Thyroid gland (tissue), 4 donors: ENCODE data around the gene ABCA2. TPM values are rescaled to one million over a fixed set of nuclear protein-coding genes. Genes with fewer than 3 reads are reported as not detected.
A peak's percentile ranks its signal among the peaks of the same experiment; 100 is the strongest.

ENCODE experiments used
- DNase-seq, 2 donors: peaks; one replicate each; pipeline ENCODE4 v3.0.0-alpha.2; 2019
- H3K27ac ChIP-seq, 3 donors: fragments of 200-600 bp; sonication (generic); 1 replicate in 2 of 3; 2 replicates in 1 of 3; pipeline ENCODE4 v1.5.1; 2016 to 2019; ENCODE audit warnings: mild to moderate bottlenecking in 1 of 3, moderate library complexity in 1 of 3
- H3K27me3 ChIP-seq: fragments of 200-600 bp; sonication (generic); one replicate; pipeline ENCODE4 v1.5.1; 2019
- H3K36me3 ChIP-seq, 2 donors: fragments of 200-600 bp; sonication (generic); one replicate each; pipeline ENCODE4 v1.5.1; 2016 to 2019
- H3K4me1 ChIP-seq, 2 donors: fragments of 200-600 bp; sonication (generic); one replicate each; pipeline ENCODE4 v1.5.1; 2017 to 2019
- H3K4me3 ChIP-seq, 3 donors: fragments of 200-600 bp; sonication (generic); replicated peaks in 1 of 3; 1 replicate in 2 of 3; 2 replicates in 1 of 3; pipeline ENCODE4 v1.5.1; 2016; ENCODE audit warnings: mild to moderate bottlenecking in 1 of 3
- H3K9me3 ChIP-seq: fragments of 200-600 bp; sonication (generic); one replicate; pipeline ENCODE4 v1.5.1; 2017
- CTCF ChIP-seq, 6 experiments: fragments of 200-600 bp in 3 of 6; fragments of 450-650 bp in 3 of 6; sonication (generic) in 3 of 6; IDR thresholded peaks; one replicate each; pipeline ENCODE4 v1.5.1; 2016 to 2019; ENCODE audit warnings: antibody characterized with exemption in 6 of 6, mild to moderate bottlenecking in 2 of 6, inconsistent platforms in 1 of 6, moderate library complexity in 1 of 6
- POLR2A ChIP-seq, 2 donors: fragments of 450-650 bp; IDR thresholded peaks; one replicate each; pipeline ENCODE4 v1.6.1; 2017; ENCODE audit warnings: antibody characterized with exemption in 2 of 2, mild to moderate bottlenecking in 2 of 2, moderate library complexity in 1 of 2
- WGBS, 2 donors: methylation state at CpG; one replicate each; pipeline ENCODE4 v1.1.5; 2017; 5-methylcytosine and 5-hydroxymethylcytosine counted together
- intact Hi-C: fragments of 100-400 bp; cut with DNase I; formaldehyde crosslinking; loops from one replicate; pipeline ENCODE4 v1.15.1; 2023
- total RNA-seq, 4 donors: library from RNA; depleted of rRNA; stranded (reverse); fragments of >200 nt; gene quantifications; one replicate each; pipeline ENCODE4 v1.2.3, GENCODE V29; 2016

The ABCA2 gene
- total RNA-seq, 4 donors from 2014 or later, result 36.8 to 59.7 (median 50.2) TPM

DNA sequence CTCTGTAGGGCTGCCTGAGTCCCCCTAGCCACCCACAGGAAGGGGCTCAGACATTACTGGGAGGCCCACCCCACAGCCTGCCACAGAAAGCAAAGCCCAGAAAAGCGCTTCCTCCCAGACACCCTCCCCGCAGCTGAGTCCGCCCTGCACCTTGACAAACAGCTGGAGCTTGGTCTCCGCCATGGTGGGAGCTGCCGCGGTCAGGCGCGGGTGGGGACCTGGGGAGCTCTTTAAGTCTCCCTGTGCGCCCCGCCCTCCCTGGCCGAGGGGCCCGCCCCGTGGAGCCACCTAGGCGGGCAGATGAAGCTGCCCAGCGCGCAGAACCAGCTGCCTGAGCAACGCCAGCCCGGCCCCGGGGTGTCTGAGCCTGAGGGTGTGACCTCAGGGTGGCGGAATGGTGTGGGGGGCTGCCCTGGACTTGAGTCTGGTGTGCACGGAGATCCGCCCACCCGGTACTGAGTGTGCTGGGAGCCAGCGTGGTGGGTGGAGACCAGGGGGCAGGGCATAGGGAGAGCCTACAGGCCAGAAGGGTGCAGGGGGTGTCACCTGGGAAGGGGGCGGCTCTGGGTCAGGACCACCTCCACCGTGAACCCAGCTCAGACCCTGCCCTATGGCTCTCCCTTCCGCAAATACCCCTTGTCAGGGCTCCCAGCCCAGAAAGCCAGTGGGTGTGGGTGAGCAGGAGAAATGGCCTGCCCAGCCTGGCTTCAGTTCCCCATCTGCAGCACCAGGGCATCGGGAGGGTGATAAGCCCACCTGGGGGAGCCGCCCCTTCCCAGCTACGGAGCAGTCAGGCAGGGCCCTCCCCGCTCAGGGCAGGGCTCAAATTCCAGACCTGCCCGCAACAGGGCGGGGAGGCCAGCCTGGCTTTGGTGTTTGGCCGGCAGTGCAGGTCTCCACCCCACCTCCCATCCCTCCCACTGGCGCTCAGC, 31.4 kb downstream of the ABCA2 start, which contains the start of gene CLIC3:
Gene CLIC3 (minus strand): TSS at position 208 of the 932 bp plus-strand sequence. CDS start 25 bp downstream, at position 183.
- Histone ChIP-seq H3K4me3 (peak within 1 kb of the TSS; percentile 12 to 37 (median 14)), H3K27me3 (no peaks in the 10 kb centered on the region), H3K9me3 (no peaks in the 10 kb centered on the region), H3K36me3 (no peaks in the 10 kb centered on the region), H3K4me1 (peaks cover 46 to 69% of the 10 kb centered on the region in 2 donors), H3K27ac (peak within 1 kb of the TSS; percentile 53 to 78 (median 69))
- TF ChIP-seq POLR2A (IDR thresholded peaks at IDR 0.05) (peak; percentile 11 to 63), CTCF (IDR thresholded peaks at IDR 0.05) (peak in 1 of 6 experiments; percentile 11)
- peak; percentile 90 to 92 for DNase-seq
- WGBS, 2 donors, result 22 to 40% methylated on average over 2 to 20 of the region's 35 CpGs
- intact Hi-C loops, result loop anchor here (5.0 kb wide), 1 partner anchor 44 kb away; the partner anchor contains the start of gene LCN12

DNA sequence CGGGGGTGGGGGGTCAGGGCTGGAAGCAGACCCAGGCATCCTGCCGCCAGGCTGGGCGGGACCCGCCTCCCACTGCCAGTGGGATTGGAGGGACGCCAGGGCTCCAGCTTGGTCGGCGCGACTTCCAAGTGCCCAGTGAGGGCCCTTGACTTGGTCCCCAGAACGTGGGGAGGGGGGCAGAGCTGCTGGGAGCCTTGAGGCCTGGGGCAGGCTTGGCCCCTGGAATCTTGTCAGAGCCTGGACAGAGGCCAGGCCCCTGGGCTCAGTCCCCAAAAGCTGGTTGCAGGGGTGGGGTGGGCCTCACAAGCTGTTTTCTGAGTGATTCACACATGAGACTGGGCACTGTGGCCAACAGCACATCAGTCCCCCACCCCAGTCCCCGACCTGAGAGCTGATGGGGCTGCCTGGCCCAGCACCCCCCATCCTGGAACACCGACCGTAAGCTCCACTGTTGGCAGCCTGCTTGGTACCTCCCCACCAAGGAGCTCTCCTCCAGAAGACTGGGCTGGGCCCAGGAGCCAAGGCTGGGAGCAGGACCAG, 32.2 kb downstream of the ABCA2 start:
- DNase-seq, result peak; percentile 97 to 99
- TF ChIP-seq CTCF (IDR thresholded peaks at IDR 0.05) (no peak), POLR2A (IDR thresholded peaks at IDR 0.05) (no peak)

DNA sequence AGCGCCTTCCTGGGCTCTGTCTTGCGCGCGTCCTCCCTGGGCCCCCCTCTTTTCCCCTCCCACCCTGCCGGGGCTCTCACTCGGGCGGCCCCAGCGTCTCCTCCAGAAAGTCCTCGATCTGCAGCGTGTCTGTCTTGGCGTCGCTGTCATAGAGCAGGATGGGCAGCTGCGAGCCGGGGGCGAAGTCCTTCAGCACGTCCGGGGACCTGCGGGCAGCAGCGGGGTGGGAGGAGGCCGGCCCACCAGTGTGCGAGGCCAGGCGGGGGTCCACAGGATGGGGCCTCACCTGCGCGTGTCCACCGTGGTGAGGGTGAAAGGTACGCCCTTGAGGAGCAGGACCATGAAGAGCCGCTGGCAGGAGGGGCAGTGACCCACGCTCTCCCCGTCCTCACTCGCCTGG, 32.7 kb downstream of the ABCA2 start:
- Histone ChIP-seq H3K36me3 (no peaks in the 10 kb centered on the region), H3K4me3 (peak overlapping the region in 2 of 3 donors; percentile 14 to 24), H3K27me3 (no peaks in the 10 kb centered on the region), H3K4me1 (peaks cover 46 to 72% of the 10 kb centered on the region in 2 donors), H3K9me3 (no peaks in the 10 kb centered on the region), H3K27ac (peak overlapping the region in 2 of 3 donors; percentile 29 to 78)
- TF ChIP-seq POLR2A (IDR thresholded peaks at IDR 0.05), result no peak
- TF ChIP-seq CTCF (IDR thresholded peaks at IDR 0.05), result no peak
- 0 to 3% methylated on average over 11 to 14 of the region's 30 CpGs for WGBS, 2 donors
- peak in 1 of 2 donors; percentile 59 for DNase-seq
- intact Hi-C loops, result loop anchor here (5.0 kb wide), 1 partner anchor 43 kb away; the partner anchor contains the start of gene LCN12

More for the DNA sequence above, 32.2 kb downstream of the ABCA2 start:
- Histone ChIP-seq H3K9me3 (no peaks in the 10 kb centered on the region), H3K27ac (peak overlapping the region; percentile 53 to 78 (median 69)), H3K4me1 (peaks cover 46 to 72% of the 10 kb centered on the region in 2 donors), H3K4me3 (peak overlapping the region; percentile 12 to 37 (median 14)), H3K36me3 (no peaks in the 10 kb centered on the region), H3K27me3 (no peaks in the 10 kb centered on the region)
- 0 to 10% methylated on average over 3 of the region's 12 CpGs for WGBS, 2 donors
- intact Hi-C loops, result loop anchor here (5.0 kb wide), 1 partner anchor 44 kb away; the partner anchor contains the start of gene LCN12

DNA sequence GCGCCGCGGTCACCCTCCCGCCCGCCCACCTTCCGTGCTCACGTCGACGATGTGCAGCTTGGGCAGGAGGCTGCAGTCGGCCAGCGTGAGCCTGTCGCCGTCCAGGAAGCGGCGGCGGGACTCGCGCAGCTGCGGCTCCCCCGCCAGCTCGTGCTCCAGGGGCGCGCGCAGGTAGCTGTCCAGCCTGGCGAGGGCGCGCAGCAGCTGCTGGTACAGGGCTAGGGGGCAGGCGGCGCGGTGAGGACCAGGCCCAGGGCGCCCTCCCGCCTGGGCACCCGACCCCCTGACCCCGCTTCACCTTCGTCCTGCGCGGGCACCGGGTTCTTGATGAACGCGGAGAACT, 33.2 kb downstream of the ABCA2 start:
- peaks cover 46 to 72% of the 10 kb centered on the region in 2 donors for H3K4me1 ChIP-seq
- no peaks in the 10 kb centered on the region for H3K27me3 ChIP-seq
- no peaks in the 10 kb centered on the region for H3K36me3 ChIP-seq
- no peaks in the 10 kb centered on the region for H3K9me3 ChIP-seq
- peak overlapping the region in 2 of 3 donors; percentile 29 to 78 for H3K27ac ChIP-seq
- peak in 1 of 2 donors; percentile 44 for DNase-seq
- TF ChIP-seq POLR2A (IDR thresholded peaks at IDR 0.05) (no peak), CTCF (IDR thresholded peaks at IDR 0.05) (no peak)
- intact Hi-C loops, result loop anchor here (5.0 kb wide), 1 partner anchor 43 kb away; the partner anchor contains the start of gene LCN12
- H3K4me3 ChIP-seq, result peak overlapping the region in 1 of 3 donors; percentile 24
- no CpG with 5 or more reads among the region's 40 CpGs for WGBS, 2 donors
